Heart right ventricle (tissue), 16 donors: ENCODE measurements around the gene GALNT16. TPM values are rescaled to one million over a fixed set of nuclear protein-coding genes. Genes with fewer than 3 reads are reported as not detected.

ENCODE experiments used
- ATAC-seq, 8 donors: fragments of 200-7000 bp; cut with Tn5 transposase; one replicate each; pipeline ENCODE4 v1.9.1; 2020; ENCODE audit warnings: mild to moderate bottlenecking in 8 of 8, moderate library complexity in 8 of 8, moderate number of reproducible peaks in 1 of 8
- DNase-seq, 2 donors: peaks; one replicate each; pipeline ENCODE4 v3.0.0-alpha.2; 2020
- H3K27ac ChIP-seq, 10 donors: fragments of 200-600 bp; sonication (generic) in 2 of 10; one replicate each; pipeline versions ENCODE4 v1.5.0 to v1.8.0; 2020 to 2022; ENCODE audit warnings: mild to moderate bottlenecking in 3 of 10
- H3K27me3 ChIP-seq, 7 donors: fragments of 200-600 bp; one replicate each; pipeline ENCODE4 v1.8.0; 2021 to 2022; ENCODE audit warnings: mild to moderate bottlenecking in 2 of 7
- H3K36me3 ChIP-seq, 9 donors: fragments of 200-600 bp; sonication (generic) in 1 of 9; one replicate each; pipeline versions ENCODE4 v1.5.0 to v1.8.0; 2020 to 2022; ENCODE audit warnings: mild to moderate bottlenecking in 2 of 9
- H3K4me1 ChIP-seq, 9 donors: fragments of 200-600 bp; sonication (generic) in 1 of 9; one replicate each; pipeline versions ENCODE4 v1.5.0 to v1.8.0; 2020 to 2022; ENCODE audit warnings: mild to moderate bottlenecking in 4 of 9
- H3K4me3 ChIP-seq, 10 donors: fragments of 200-600 bp; sonication (generic) in 2 of 10; one replicate each; pipeline versions ENCODE4 v1.5.0 to v1.8.0; 2020 to 2022; ENCODE audit warnings: mild to moderate bottlenecking in 7 of 10, moderate library complexity in 2 of 10
- H3K9me3 ChIP-seq, 11 donors: fragments of 200-600 bp in 10 of 11; sonication (generic) in 2 of 11; one replicate each; pipeline versions ENCODE4 v1.5.0 to v1.8.0; 2013 to 2022; ENCODE audit warnings: mild to moderate bottlenecking in 2 of 11, control low read depth in 1 of 11, moderate library complexity in 1 of 11
- WGBS, 2 donors: extraction: QIAGEN DNeasy Blood & Tissue Kit; methylation state at CpG; one replicate each; pipeline ENCODE4 v1.1.7; 2013; ENCODE audit warnings: inconsistent platforms in 1 of 2; 5-methylcytosine and 5-hydroxymethylcytosine counted together
- intact Hi-C, 10 donors: fragments of 100-400 bp; cut with DNase I; formaldehyde crosslinking; loops; one replicate each; pipeline versions ENCODE4 v1.11.1 to v1.14.2; 2022
- polyA plus RNA-seq, 2 donors: library from polyadenylated mRNA; stranded (reverse); fragments of 200-250 nt; gene quantifications; one replicate each; pipeline ENCODE4 v1.2.3, GENCODE V29; 2013
- total RNA-seq, 10 donors: library from RNA; stranded (reverse); fragmentation: NEBNext Ultra II Directional in 3 of 10; extraction: Animal tissue kit (Norgen Biotek cat#: 25700) in 3 of 10; gene quantifications; one replicate each; pipeline versions ENCODE4 v1.2.1 to v1.2.4, GENCODE V29; 2021 to 2023
- TF ChIP-seq, protein P1 (sequence below), 9 donors: fragments of 200-600 bp; sonication (generic) in 2 of 9; IDR thresholded peaks; one replicate each; pipeline versions ENCODE4 v1.5.0 to v1.8.0; 2021 to 2022; ENCODE audit warnings: antibody characterized with exemption in 9 of 9, mild to moderate bottlenecking in 5 of 9, moderate library complexity in 1 of 9
- donor health status: Arrhythmogenic right ventricular cardiomyopathy.
- donor health status: ischemic (EF 13 %, LVEDD 7.1; RV severe dilation, severe dysfunction).
- donor health status: healthy with polysubstance abuse.
- donor health status: DM: no; HTN: yes; CAD: no.
- donor health status: DM: no; HTN: no; CAD: no.
- donor health status: ischemic (EF 25% LVEDD 6.9; RV normal size, moderate dysfunction).
- donor health status: ischemic (EF 25% LVEDD 5.7; RV mildly dilated, moderate dysfunction).
- donor health status: healthy.
- donor health status: DM: yes; HTN: yes; CAD: no.
- donor health status: Ischemic cardiomyopathy.
- donor health status: ischemic (EF 35%, LVEDD 5.7; RV mildly dilated, moderate dysfunction).
- donor health status: nonischemic (EF 11% LVEDD 7.7; RV severe dilation, severe dysfunction).
- donor health status: DM: yes; HTN: yes; CAD: no.
- donor health status: PGD.
- donor health status: ischemic (EF 29% LVEDD 5.4; RV normal size, mild dysfunction).
- donor health status: nonischemic (EF 23%, LVEDD 6.1; RV moderate dilation, normal function).

The GALNT16 gene
- total and polyA plus RNA-seq, 12 donors: 9.6 to 106 (median 68.3) TPM

DNA sequence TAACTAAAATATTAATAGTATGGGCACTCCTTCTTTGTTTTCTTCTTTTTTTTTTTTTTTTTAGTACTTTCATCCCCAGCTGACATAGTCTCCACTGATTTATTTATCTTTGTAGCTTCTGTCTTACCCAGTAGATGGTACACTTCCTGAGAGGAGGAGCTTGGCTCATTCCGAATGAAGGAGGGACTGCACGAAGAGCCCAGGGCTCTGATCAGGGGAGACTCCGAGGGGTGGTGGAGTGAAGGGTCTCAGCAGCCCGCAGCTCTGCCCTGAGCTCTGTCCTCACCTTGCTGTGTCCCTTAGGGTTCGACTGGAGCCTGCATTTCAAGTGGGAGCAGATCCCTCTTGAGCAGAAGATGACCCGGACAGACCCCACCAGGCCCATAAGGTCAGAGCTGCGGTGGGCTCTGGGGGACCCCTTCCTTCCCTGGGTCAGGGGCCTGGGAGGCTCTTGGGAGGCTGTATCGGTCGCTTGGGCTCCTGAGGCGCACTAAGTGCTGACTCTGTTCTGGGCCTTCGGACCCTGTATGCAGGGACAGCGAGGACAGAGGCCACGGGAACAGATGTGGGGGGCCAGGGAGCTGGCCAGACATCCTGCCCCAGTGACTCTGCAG lies 72.9 kb downstream of the GALNT16 start:
- 81 to 85% methylated on average over 13 of the region's 13 CpGs for WGBS, 2 donors
- Histone ChIP-seq H3K4me1 (peaks cover 0 to 4% (median 0%) of the 10 kb centered on the region in 9 donors), H3K4me3 (no peak overlapping the region), H3K36me3 (peaks cover 0 to 50% (median 0%) of the 10 kb centered on the region in 9 donors), H3K27ac (no peak overlapping the region), H3K9me3 (no peaks in the 10 kb centered on the region), H3K27me3 (no peaks in the 10 kb centered on the region)
- intact Hi-C loops: no loop called here
- no peak for DNase-seq
- peak in 1 of 8 donors; percentile 35 for ATAC-seq
- TF ChIP-seq, protein P1, sequence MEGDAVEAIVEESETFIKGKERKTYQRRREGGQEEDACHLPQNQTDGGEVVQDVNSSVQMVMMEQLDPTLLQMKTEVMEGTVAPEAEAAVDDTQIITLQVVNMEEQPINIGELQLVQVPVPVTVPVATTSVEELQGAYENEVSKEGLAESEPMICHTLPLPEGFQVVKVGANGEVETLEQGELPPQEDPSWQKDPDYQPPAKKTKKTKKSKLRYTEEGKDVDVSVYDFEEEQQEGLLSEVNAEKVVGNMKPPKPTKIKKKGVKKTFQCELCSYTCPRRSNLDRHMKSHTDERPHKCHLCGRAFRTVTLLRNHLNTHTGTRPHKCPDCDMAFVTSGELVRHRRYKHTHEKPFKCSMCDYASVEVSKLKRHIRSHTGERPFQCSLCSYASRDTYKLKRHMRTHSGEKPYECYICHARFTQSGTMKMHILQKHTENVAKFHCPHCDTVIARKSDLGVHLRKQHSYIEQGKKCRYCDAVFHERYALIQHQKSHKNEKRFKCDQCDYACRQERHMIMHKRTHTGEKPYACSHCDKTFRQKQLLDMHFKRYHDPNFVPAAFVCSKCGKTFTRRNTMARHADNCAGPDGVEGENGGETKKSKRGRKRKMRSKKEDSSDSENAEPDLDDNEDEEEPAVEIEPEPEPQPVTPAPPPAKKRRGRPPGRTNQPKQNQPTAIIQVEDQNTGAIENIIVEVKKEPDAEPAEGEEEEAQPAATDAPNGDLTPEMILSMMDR (IDR thresholded peaks at IDR 0.05): no peak

DNA sequence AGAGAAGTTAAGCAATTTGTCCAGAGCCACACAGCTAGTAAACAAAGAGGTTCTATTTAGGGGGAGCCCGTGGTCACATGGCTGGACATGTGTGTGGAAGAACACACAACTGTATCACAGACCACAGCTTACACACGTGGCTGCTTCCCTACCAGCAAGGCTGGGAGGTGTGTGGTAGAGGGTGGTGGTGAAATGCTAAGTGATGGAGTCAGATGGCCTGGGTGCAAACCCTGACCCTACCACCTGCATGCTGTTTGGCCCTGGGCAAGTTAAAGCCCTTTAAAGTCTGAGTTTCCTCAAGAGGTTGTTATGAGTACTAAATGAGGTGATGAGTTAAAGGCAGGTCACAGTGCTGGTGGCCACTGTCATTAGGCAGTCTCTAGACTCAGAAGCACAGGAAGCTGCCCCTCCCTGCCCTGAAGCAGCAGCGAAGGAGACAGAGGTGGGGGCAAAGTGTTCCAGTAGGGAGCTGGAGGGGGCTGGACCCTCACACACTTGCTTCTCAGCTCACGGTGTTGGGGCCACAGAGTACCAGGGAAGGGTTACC lies 73.9 kb downstream of the GALNT16 start:
- Histone ChIP-seq H3K4me1 (peaks cover 0 to 4% (median 0%) of the 10 kb centered on the region in 9 donors), H3K27ac (no peak overlapping the region), H3K27me3 (no peaks in the 10 kb centered on the region), H3K9me3 (no peaks in the 10 kb centered on the region), H3K36me3 (peaks cover 0 to 49% (median 0%) of the 10 kb centered on the region in 9 donors), H3K4me3 (no peak overlapping the region)
- DNase-seq (no peak), ATAC-seq (no peak)
- TF ChIP-seq, protein P1 (IDR thresholded peaks at IDR 0.05): no peak
- WGBS, 2 donors: 72 to 73% methylated on average over 4 of the region's 4 CpGs
- intact Hi-C loops: no loop called here

DNA sequence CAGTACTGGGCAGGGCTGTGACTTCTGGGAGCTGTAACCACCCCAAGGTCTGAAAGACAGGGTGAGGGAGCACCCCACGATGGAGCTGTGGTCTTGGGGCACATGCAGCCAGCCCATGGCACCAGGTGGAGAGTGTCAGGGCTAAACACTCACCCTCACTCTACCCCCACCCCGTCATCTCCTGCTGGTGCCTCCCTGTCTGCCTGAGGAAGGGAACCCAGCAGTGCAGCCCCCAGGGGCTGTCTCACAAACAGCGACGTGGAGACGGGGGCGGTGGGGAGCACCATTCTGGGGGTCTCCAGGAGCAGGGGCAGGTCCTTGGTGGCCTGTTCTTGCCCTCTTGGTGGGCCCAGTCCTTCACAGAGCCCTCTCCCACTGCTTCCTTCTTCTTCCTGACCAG lies 74.6 kb downstream of the GALNT16 start:
- peak in 1 of 8 donors; percentile 34 for ATAC-seq
- 84 to 90% methylated on average over 6 of the region's 6 CpGs for WGBS, 2 donors
- intact Hi-C loops: no loop called here
- no peaks in the 10 kb centered on the region for H3K9me3 ChIP-seq
- no peaks in the 10 kb centered on the region for H3K27me3 ChIP-seq
- H3K4me3 ChIP-seq: no peak overlapping the region
- TF ChIP-seq, protein P1 (IDR thresholded peaks at IDR 0.05): no peak
- H3K4me1 ChIP-seq: peaks cover 0 to 4% (median 0%) of the 10 kb centered on the region in 9 donors
- H3K27ac ChIP-seq: no peak overlapping the region
- H3K36me3 ChIP-seq: peaks cover 0 to 50% (median 0%) of the 10 kb centered on the region in 9 donors
- no peak for DNase-seq

DNA sequence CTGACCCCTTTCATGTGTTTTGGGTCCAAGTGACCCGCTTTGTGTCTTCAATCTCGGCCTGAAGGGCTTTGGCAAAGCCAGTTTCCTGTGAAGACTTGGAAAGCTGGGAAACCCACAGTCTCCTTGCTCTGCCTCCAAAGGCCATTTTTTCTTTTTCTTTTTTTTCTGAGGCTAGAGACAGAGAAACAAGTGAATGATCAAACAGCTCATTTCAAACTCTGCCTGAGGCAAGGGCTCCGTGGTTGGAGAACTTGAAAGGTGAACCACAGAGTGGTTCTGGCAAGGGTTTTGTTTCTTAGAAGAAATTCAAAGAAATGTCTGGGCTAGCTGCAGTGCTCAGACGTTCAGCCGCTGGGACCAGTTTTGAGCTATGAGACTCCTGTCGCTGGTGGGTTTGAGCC lies 75.4 kb downstream of the GALNT16 start:
- intact Hi-C loops: loop anchor here in 1 of 10 donors (5.0 kb wide), 1 partner anchor 1437 kb away; no protein-coding TSS in a partner anchor
- 68 to 79% methylated on average over 6 of the region's 6 CpGs for WGBS, 2 donors
- H3K27ac ChIP-seq: no peak overlapping the region
- no peak for ATAC-seq
- DNase-seq: no peak
- peaks cover 0 to 52% (median 0%) of the 10 kb centered on the region in 9 donors for H3K36me3 ChIP-seq
- H3K4me1 ChIP-seq: peaks cover 0 to 4% (median 0%) of the 10 kb centered on the region in 9 donors
- H3K4me3 ChIP-seq: no peak overlapping the region
- H3K9me3 ChIP-seq: no peaks in the 10 kb centered on the region
- TF ChIP-seq, protein P1 (IDR thresholded peaks at IDR 0.05): no peak
- no peaks in the 10 kb centered on the region for H3K27me3 ChIP-seq
